Kidney epithelial cell (primary cell): ENCODE data around the gene ALDH1A2. TPM values are rescaled to one million over a fixed set of nuclear protein-coding genes. Genes with fewer than 3 reads are reported as not detected.

ENCODE experiments used
- DNase-seq: peaks from one replicate; pipeline ENCODE4 v3.0.0-alpha.2; 2010; ENCODE audit warnings: low read depth
- H3K27me3 ChIP-seq: 2 replicates; pipeline ENCODE4 v1.6.0; 2011; ENCODE audit warnings: low read length; ENCODE audit not compliant: control insufficient read depth, insufficient read depth
- H3K36me3 ChIP-seq: 2 replicates; pipeline ENCODE4 v1.5.1; 2011; ENCODE audit warnings: low read length; ENCODE audit not compliant: control insufficient read depth, insufficient read depth
- H3K4me3 ChIP-seq: 2 replicates; pipeline ENCODE4 v1.5.1; 2011; ENCODE audit warnings: low read depth, mild to moderate bottlenecking, control low read depth, low read length
- CTCF ChIP-seq: IDR thresholded peaks from 2 replicates; pipeline ENCODE4 v1.5.1; 2011; ENCODE audit warnings: mild to moderate bottlenecking, moderate library complexity, low read length, control low read depth, inconsistent platforms; ENCODE audit not compliant: insufficient read depth, poor library complexity, severe bottlenecking
- total RNA-seq: library from RNA; depleted of rRNA; stranded (reverse); fragments of >200 nt; gene quantifications from 2 replicates; pipeline ENCODE4 v1.2.3, GENCODE V29; 2015

Gene ALDH1A2
- total RNA-seq, 1 donor from 2014 or later = 23.8 TPM

GRCh38 chr15:57996561-57996960 lies 69.0 kb downstream of the ALDH1A2 start:
- no peaks in the 10 kb centered on the region for H3K36me3 ChIP-seq
- DNase-seq = no peak
- no peak for TF ChIP-seq CTCF
- no peak overlapping the region for H3K4me3 ChIP-seq
- H3K27me3 ChIP-seq = no peaks in the 10 kb centered on the region

GRCh38 chr15:57994221-57995049 lies 71.1 kb downstream of the ALDH1A2 start:
- no peak for DNase-seq
- no peak for TF ChIP-seq CTCF
- no peak overlapping the region for H3K4me3 ChIP-seq

GRCh38 chr15:57993409-57994145 lies 71.9 kb downstream of the ALDH1A2 start:
- H3K4me3 ChIP-seq = no peak overlapping the region
- H3K27me3 ChIP-seq = no peaks in the 10 kb centered on the region
- H3K36me3 ChIP-seq = no peaks in the 10 kb centered on the region
- DNase-seq = no peak
- TF ChIP-seq CTCF = no peak

More at GRCh38 chr15:57994221-57995049, 71.1 kb downstream of the ALDH1A2 start:
- no peaks in the 10 kb centered on the region for H3K27me3 ChIP-seq
- no peaks in the 10 kb centered on the region for H3K36me3 ChIP-seq

- no peak for DNase-seq
- no peak for TF ChIP-seq CTCF
- H3K27me3 ChIP-seq = no peaks in the 10 kb centered on the region
These were observed 72.7 kb downstream of the ALDH1A2 start for GRCh38 chr15:57992761-57993355.

GRCh38 chr15:57973534-57973933 lies 92.0 kb downstream of the ALDH1A2 start:
- Histone ChIP-seq H3K27me3 (no peaks in the 10 kb centered on the region), H3K36me3 (no peaks in the 10 kb centered on the region), H3K4me3 (no peak overlapping the region)
- no peak for DNase-seq
- no peak for TF ChIP-seq CTCF

More at GRCh38 chr15:57992761-57993355, 72.7 kb downstream of the ALDH1A2 start:
- no peaks in the 10 kb centered on the region for H3K36me3 ChIP-seq
- no peak overlapping the region for H3K4me3 ChIP-seq
